ENCODE data around the gene RETNLB. TPM values are rescaled to one million over a fixed set of nuclear protein-coding genes. Genes with fewer than 3 reads are reported as not detected.

The RETNLB gene
- total RNA-seq, 1 experiment from 2014 or later, result not detected

- intact Hi-C loops (cut with micrococcal nuclease; ENCODE audit: unreplicated experiment), result no loop called here
- Histone ChIP-seq H3K4me1 (ENCODE audit: insufficient read depth, low read length, poor library complexity, severe bottlenecking) (no peaks in the 10 kb centered on the region), H3K27me3 (replicated peaks; ENCODE audit: insufficient read depth, low read depth, low read length, poor library complexity) (no peaks in the 10 kb centered on the region), H3K36me3 (ENCODE audit: insufficient read depth, low read length, poor library complexity, severe bottlenecking) (no peaks in the 10 kb centered on the region), H3K9me3 (ENCODE audit: low read depth, low read length, poor library complexity, severe bottlenecking) (no peaks in the 10 kb centered on the region), H3K27ac (ENCODE audit: low read depth, low read length, poor library complexity, severe bottlenecking) (no peak overlapping the region), H3K4me3 (ENCODE audit: low read depth, low read length, poor library complexity, severe bottlenecking) (no peak overlapping the region)
- TF ChIP-seq CTCF (conservative IDR thresholded peaks at IDR 0.05; ENCODE audit: low read depth, low read length), result no peak
- TF ChIP-seq EZH2 (IDR thresholded peaks at IDR 0.05; ENCODE audit: borderline replicate concordance, low read depth, low read length, poor library complexity, severe bottlenecking), result no peak
- ChIA-PET CTCF (no interaction called here), POLR2A (ENCODE audit: low non-redundant PET) (no interaction called here)
- DNase-seq (ENCODE audit: low spot score), result no peak
- BruUV-seq (replicated peaks), result no TSS peak
Observed at GRCh38 chr3:108736821-108737220, 20.4 kb downstream of the RETNLB start.

- no peak for DNase-seq (ENCODE audit: low spot score)
- TF ChIP-seq CTCF (conservative IDR thresholded peaks at IDR 0.05; ENCODE audit: low read depth, low read length) (no peak), EZH2 (IDR thresholded peaks at IDR 0.05; ENCODE audit: borderline replicate concordance, low read depth, low read length, poor library complexity, severe bottlenecking) (no peak)
- H3K27me3 ChIP-seq (replicated peaks; ENCODE audit: insufficient read depth, low read depth, low read length, poor library complexity), result no peaks in the 10 kb centered on the region
- peaks cover 6% of the 10 kb centered on the region for H3K4me1 ChIP-seq (ENCODE audit: insufficient read depth, low read length, poor library complexity, severe bottlenecking)
- BruUV-seq (replicated peaks), result no TSS peak
- H3K9me3 ChIP-seq (ENCODE audit: low read depth, low read length, poor library complexity, severe bottlenecking), result no peaks in the 10 kb centered on the region
- H3K27ac ChIP-seq (ENCODE audit: low read depth, low read length, poor library complexity, severe bottlenecking), result no peak overlapping the region
- no peak overlapping the region for H3K4me3 ChIP-seq (ENCODE audit: low read depth, low read length, poor library complexity, severe bottlenecking)
- H3K36me3 ChIP-seq (ENCODE audit: insufficient read depth, low read length, poor library complexity, severe bottlenecking), result no peaks in the 10 kb centered on the region
- ChIA-PET CTCF (no interaction called here), POLR2A (ENCODE audit: low non-redundant PET) (no interaction called here)
- intact Hi-C loops (cut with micrococcal nuclease; ENCODE audit: unreplicated experiment), result no loop called here
Observed at GRCh38 chr3:108728934-108729333, 28.3 kb downstream of the RETNLB start.

GRCh38 chr3:108728105-108728504 is 29.1 kb downstream of the RETNLB start:
- H3K27ac ChIP-seq (ENCODE audit: low read depth, low read length, poor library complexity, severe bottlenecking), result no peak overlapping the region
- POLR2A ChIA-PET (ENCODE audit: low non-redundant PET), result no interaction called here
- H3K9me3 ChIP-seq (ENCODE audit: low read depth, low read length, poor library complexity, severe bottlenecking), result no peaks in the 10 kb centered on the region
- no peak overlapping the region for H3K4me3 ChIP-seq (ENCODE audit: low read depth, low read length, poor library complexity, severe bottlenecking)
- peaks cover 6% of the 10 kb centered on the region for H3K4me1 ChIP-seq (ENCODE audit: insufficient read depth, low read length, poor library complexity, severe bottlenecking)
- BruUV-seq (replicated peaks), result no TSS peak
- no peaks in the 10 kb centered on the region for H3K36me3 ChIP-seq (ENCODE audit: insufficient read depth, low read length, poor library complexity, severe bottlenecking)
- CTCF ChIA-PET, result no interaction called here
- no peak for DNase-seq (ENCODE audit: low spot score)
- intact Hi-C loops (cut with micrococcal nuclease; ENCODE audit: unreplicated experiment), result no loop called here
- TF ChIP-seq CTCF (conservative IDR thresholded peaks at IDR 0.05; ENCODE audit: low read depth, low read length), result no peak
- no peak for TF ChIP-seq EZH2 (IDR thresholded peaks at IDR 0.05; ENCODE audit: borderline replicate concordance, low read depth, low read length, poor library complexity, severe bottlenecking)
- H3K27me3 ChIP-seq (replicated peaks; ENCODE audit: insufficient read depth, low read depth, low read length, poor library complexity), result no peaks in the 10 kb centered on the region

Measured in A673 (cell line).